Uterus (tissue), 4 donors: ENCODE results near the gene SPOPL. TPM values are rescaled to one million over a fixed set of nuclear protein-coding genes. Genes with fewer than 3 reads are reported as not detected.

Experiments used
- DNase-seq, 2 donors: peaks; one replicate each; pipeline ENCODE4 v3.0.0-alpha.2; 2019 to 2020
- H3K27ac ChIP-seq, 2 donors: fragments of 200-600 bp; sonication (generic); 1 replicate in 1 of 2; 2 replicates in 1 of 2; pipeline ENCODE4 v1.5.1; 2016 to 2018
- H3K27me3 ChIP-seq, 2 donors: fragments of 200-600 bp; sonication (generic); one replicate each; pipeline ENCODE4 v1.5.1; 2018 to 2019; ENCODE audit warnings: control low read depth in 1 of 2
- H3K36me3 ChIP-seq, 2 donors: fragments of 200-600 bp; sonication (generic); one replicate each; pipeline ENCODE4 v1.5.1; 2019; ENCODE audit warnings: control low read depth in 1 of 2
- H3K4me1 ChIP-seq, 2 donors: fragments of 200-600 bp; sonication (generic); one replicate each; pipeline ENCODE4 v1.5.1; 2018 to 2019; ENCODE audit warnings: control low read depth in 1 of 2
- H3K4me3 ChIP-seq, 2 donors: fragments of 200-600 bp; sonication (generic); 1 replicate in 1 of 2; 2 replicates in 1 of 2; pipeline ENCODE4 v1.5.1; 2018 to 2019; ENCODE audit warnings: mild to moderate bottlenecking in 1 of 2
- H3K9me3 ChIP-seq, 2 donors: fragments of 200-600 bp; sonication (generic); one replicate each; pipeline ENCODE4 v1.5.1; 2019; ENCODE audit warnings: control low read depth in 1 of 2
- POLR2A ChIP-seq, 2 donors: fragments of 450-650 bp; IDR thresholded peaks; one replicate each; pipeline ENCODE4 v1.6.1; 2016; ENCODE audit warnings: antibody characterized with exemption in 2 of 2, mild to moderate bottlenecking in 1 of 2, moderate library complexity in 1 of 2
- intact Hi-C: fragments of 100-400 bp; cut with DNase I; formaldehyde crosslinking; loops from one replicate; pipeline ENCODE4 v1.15.1; 2023; ENCODE audit warnings: low total_unique reads
- total RNA-seq, 4 donors: library from RNA; depleted of rRNA in 3 of 4; stranded (reverse); fragments of >200 nt in 3 of 4; gene quantifications; one replicate each; pipeline versions ENCODE4 v1.1.0 to v1.2.4, GENCODE V29; 2014 to 2023
- TF ChIP-seq, protein P1 (sequence below), 4 experiments: fragments of 200-600 bp in 2 of 4; fragments of 450-650 bp in 2 of 4; sonication (generic) in 2 of 4; IDR thresholded peaks; one replicate each; pipeline ENCODE4 v1.5.1; 2016 to 2019; ENCODE audit warnings: antibody characterized with exemption in 4 of 4, mild to moderate bottlenecking in 2 of 4, moderate library complexity in 1 of 4
- donor health status: DM: yes; HTN: yes; CAD: no.

Gene SPOPL
- total RNA-seq, 4 donors from 2014 or later = 19.2 to 40.6 (median 26.8) TPM

DNA sequence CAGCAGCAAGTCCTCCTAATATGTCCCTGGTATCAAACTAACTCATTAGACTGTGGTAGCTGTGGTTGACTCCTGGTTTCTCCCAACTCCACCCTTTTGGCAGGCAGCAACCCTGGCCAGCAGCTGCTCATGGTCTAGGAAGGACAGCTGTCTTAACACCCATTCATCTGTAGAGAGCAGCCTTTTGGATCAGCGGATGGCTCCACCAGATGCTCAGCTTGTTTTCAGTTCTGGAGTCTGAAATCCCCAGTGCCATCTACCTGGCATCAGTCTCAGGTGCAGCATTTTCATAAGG lies 100.5 kb downstream of the SPOPL start:
- TF ChIP-seq POLR2A (IDR thresholded peaks at IDR 0.05) = no peak
- TF ChIP-seq, protein P1, sequence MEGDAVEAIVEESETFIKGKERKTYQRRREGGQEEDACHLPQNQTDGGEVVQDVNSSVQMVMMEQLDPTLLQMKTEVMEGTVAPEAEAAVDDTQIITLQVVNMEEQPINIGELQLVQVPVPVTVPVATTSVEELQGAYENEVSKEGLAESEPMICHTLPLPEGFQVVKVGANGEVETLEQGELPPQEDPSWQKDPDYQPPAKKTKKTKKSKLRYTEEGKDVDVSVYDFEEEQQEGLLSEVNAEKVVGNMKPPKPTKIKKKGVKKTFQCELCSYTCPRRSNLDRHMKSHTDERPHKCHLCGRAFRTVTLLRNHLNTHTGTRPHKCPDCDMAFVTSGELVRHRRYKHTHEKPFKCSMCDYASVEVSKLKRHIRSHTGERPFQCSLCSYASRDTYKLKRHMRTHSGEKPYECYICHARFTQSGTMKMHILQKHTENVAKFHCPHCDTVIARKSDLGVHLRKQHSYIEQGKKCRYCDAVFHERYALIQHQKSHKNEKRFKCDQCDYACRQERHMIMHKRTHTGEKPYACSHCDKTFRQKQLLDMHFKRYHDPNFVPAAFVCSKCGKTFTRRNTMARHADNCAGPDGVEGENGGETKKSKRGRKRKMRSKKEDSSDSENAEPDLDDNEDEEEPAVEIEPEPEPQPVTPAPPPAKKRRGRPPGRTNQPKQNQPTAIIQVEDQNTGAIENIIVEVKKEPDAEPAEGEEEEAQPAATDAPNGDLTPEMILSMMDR (IDR thresholded peaks at IDR 0.05) = no peak
- no peaks in the 10 kb centered on the region for H3K27me3 ChIP-seq
- intact Hi-C loops = no loop called here
- no peak overlapping the region for H3K27ac ChIP-seq
- no peaks in the 10 kb centered on the region for H3K4me1 ChIP-seq
- no peak overlapping the region for H3K4me3 ChIP-seq
- DNase-seq = no peak
- no peaks in the 10 kb centered on the region for H3K36me3 ChIP-seq
- H3K9me3 ChIP-seq = no peaks in the 10 kb centered on the region

DNA sequence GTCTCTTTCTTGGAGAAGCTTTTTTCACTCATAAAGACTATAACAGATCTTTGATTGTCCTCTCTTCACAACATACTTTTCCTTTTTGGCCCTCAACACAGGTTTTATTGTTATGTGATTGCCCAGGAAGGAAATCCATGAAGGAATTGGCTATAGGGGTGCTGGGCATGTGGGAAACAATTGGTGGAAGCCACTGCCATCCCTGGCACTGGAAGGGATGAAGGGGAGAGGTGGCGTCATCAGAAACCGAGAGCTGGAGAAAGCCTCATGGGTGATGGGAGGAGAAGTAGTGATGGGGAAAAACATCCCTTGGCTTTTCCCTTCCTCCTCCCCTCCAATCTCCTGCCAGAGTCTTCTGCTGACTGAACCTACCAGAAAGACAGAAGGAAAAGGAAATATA lies 106.2 kb downstream of the SPOPL start:
- TF ChIP-seq, protein P1 (IDR thresholded peaks at IDR 0.05) = no peak
- no peak for TF ChIP-seq POLR2A (IDR thresholded peaks at IDR 0.05)
- Histone ChIP-seq H3K4me1 (no peaks in the 10 kb centered on the region), H3K27me3 (no peaks in the 10 kb centered on the region), H3K9me3 (no peaks in the 10 kb centered on the region), H3K4me3 (no peak overlapping the region), H3K27ac (no peak overlapping the region), H3K36me3 (no peaks in the 10 kb centered on the region)
- no peak for DNase-seq
- intact Hi-C loops = no loop called here

DNA sequence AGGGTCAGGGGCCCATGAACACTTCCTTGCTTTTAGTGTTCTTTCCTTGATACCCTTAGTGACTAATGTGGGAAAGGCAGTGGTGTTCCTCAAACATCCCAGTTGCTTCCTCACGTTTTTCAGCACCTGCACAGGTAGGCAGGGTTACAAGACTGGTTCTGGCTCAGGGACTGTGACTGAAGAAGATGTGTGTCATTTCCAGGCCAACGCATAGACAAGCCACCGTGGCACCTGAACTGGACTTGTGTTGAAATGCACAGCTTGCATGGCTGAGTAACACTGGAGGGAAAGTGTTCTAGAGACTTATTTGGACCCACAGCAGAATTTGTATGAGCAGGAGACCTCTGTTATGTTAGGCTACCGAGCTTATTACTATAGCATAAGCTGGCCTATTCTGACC lies 107.9 kb downstream of the SPOPL start:
- H3K4me1 ChIP-seq = no peaks in the 10 kb centered on the region
- no peak overlapping the region for H3K4me3 ChIP-seq
- no peaks in the 10 kb centered on the region for H3K9me3 ChIP-seq
- no peaks in the 10 kb centered on the region for H3K36me3 ChIP-seq
- TF ChIP-seq POLR2A (IDR thresholded peaks at IDR 0.05) = no peak
- TF ChIP-seq, protein P1 (IDR thresholded peaks at IDR 0.05) = no peak
- intact Hi-C loops = no loop called here
- H3K27me3 ChIP-seq = no peaks in the 10 kb centered on the region
- DNase-seq = no peak
- no peak overlapping the region for H3K27ac ChIP-seq

DNA sequence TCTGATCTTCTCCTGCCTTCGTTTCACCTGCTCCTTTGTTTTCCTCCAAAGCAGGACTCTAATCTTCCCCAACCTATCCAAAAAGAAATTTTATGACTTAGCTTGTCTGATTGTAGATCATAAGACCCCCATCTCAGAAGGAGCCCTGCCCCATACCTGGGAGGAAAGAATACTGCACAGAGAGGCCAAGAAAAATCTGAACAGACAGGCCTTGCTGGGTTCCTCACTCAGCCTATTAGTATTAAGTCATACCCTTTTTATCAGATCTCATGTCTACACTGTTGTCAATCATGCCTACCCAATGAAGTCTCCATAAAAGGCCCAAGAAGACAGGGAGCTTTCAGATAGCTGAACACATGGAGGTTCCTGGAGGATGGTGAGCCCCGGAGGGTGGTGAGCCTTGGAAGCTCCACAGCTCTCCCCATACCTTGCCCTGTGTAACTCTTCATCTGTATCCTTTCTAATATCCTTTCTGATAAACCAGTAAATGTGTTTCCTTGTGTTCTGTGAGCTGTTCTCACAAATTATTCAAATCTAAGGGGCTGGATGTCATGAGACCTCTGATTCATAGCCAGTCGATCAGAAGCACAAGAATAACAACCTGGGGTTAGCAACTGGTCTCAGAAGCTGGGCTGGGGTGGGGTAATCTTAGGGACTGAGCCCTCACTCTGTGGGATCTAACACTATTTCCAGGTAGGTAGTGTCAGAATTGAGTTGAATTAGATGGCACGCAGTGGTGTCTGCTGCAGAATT lies 108.8 kb downstream of the SPOPL start:
- Histone ChIP-seq H3K27me3 (no peaks in the 10 kb centered on the region), H3K36me3 (no peaks in the 10 kb centered on the region), H3K9me3 (no peaks in the 10 kb centered on the region), H3K4me3 (no peak overlapping the region), H3K27ac (no peak overlapping the region), H3K4me1 (no peaks in the 10 kb centered on the region)
- intact Hi-C loops = no loop called here
- TF ChIP-seq, protein P1 (IDR thresholded peaks at IDR 0.05) = no peak
- no peak for TF ChIP-seq POLR2A (IDR thresholded peaks at IDR 0.05)
- no peak for DNase-seq

DNA sequence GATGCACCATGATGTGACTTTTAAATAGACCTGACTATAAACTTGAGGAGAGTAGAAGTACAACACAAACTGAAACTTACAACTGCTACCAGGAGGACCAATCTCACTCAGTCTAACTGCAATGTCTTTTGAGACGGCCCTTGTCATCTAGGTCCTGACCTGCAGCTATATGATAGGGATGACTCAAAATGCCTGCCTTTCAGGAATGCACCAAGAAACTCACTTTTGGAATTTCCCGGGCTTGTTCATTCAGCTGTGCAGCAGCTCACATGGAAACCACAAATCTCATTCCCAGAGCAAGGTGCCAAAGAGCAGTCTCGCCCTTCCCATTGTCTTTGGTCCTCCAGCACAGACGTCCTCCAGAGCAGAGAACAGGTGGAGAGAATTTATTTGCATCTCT lies 113.7 kb downstream of the SPOPL start:
- intact Hi-C loops = no loop called here

More for the DNA sequence above, 113.7 kb downstream of the SPOPL start:
- no peak overlapping the region for H3K4me3 ChIP-seq
- H3K4me1 ChIP-seq = no peaks in the 10 kb centered on the region
- H3K9me3 ChIP-seq = no peaks in the 10 kb centered on the region
- no peaks in the 10 kb centered on the region for H3K27me3 ChIP-seq
- no peak for DNase-seq
- no peaks in the 10 kb centered on the region for H3K36me3 ChIP-seq
- no peak overlapping the region for H3K27ac ChIP-seq
- no peak for TF ChIP-seq POLR2A (IDR thresholded peaks at IDR 0.05)
- TF ChIP-seq, protein P1 (IDR thresholded peaks at IDR 0.05) = no peak
